Measurements from ENCODE around the gene C14orf180. TPM values are rescaled to one million over a fixed set of nuclear protein-coding genes. Genes with fewer than 3 reads are reported as not detected.

The C14orf180 gene
- total and polyA plus RNA-seq, 9 donors = 0.12 to 0.40 (median 0.13) TPM; not detected in 2

- TF ChIP-seq EP300 (IDR thresholded peaks at IDR 0.05) (no peak), POLR2A (IDR thresholded peaks at IDR 0.05) (no peak), CTCF (IDR thresholded peaks at IDR 0.05) (no peak)
- H3K4me3 ChIP-seq = no peak overlapping the region
- no peak for DNase-seq
- H3K27me3 ChIP-seq = no peaks in the 10 kb centered on the region
- H3K27ac ChIP-seq = no peak overlapping the region
- H3K36me3 ChIP-seq = no peaks in the 10 kb centered on the region
- H3K4me1 ChIP-seq (ENCODE audit: insufficient read depth) = no peaks in the 10 kb centered on the region
- 76 to 83% (median 81%) methylated on average over 7 of the region's 7 CpGs for WGBS, 3 donors
- intact Hi-C loops (cut with DNase I) = no loop called here
- H3K9me3 ChIP-seq = no peaks in the 10 kb centered on the region
Measured at GRCh38 chr14:104609666-104610065, 30.1 kb downstream of the C14orf180 start.

- WGBS, 3 donors = 55 to 70% (median 56%) methylated on average over 4 of the region's 4 CpGs
Measured at GRCh38 chr14:104610749-104611310, 31.3 kb downstream of the C14orf180 start.

GRCh38 chr14:104611881-104612280 lies 32.3 kb downstream of the C14orf180 start:
- no peak for DNase-seq
- Histone ChIP-seq H3K9me3 (no peaks in the 10 kb centered on the region), H3K36me3 (no peaks in the 10 kb centered on the region), H3K27me3 (no peaks in the 10 kb centered on the region), H3K4me1 (ENCODE audit: insufficient read depth) (no peaks in the 10 kb centered on the region), H3K27ac (no peak overlapping the region), H3K4me3 (no peak overlapping the region)
- WGBS, 3 donors = 42 to 54% (median 52%) methylated on average over 8 of the region's 8 CpGs
- intact Hi-C loops (cut with DNase I) = no loop called here
- no peak for TF ChIP-seq POLR2A (IDR thresholded peaks at IDR 0.05)
- TF ChIP-seq CTCF (IDR thresholded peaks at IDR 0.05) = no peak

More at GRCh38 chr14:104610749-104611310, 31.3 kb downstream of the C14orf180 start:
- Histone ChIP-seq H3K36me3 (no peaks in the 10 kb centered on the region), H3K4me1 (ENCODE audit: insufficient read depth) (no peaks in the 10 kb centered on the region), H3K27me3 (no peaks in the 10 kb centered on the region), H3K9me3 (no peaks in the 10 kb centered on the region), H3K4me3 (no peak overlapping the region), H3K27ac (no peak overlapping the region)
- no peak for DNase-seq
- intact Hi-C loops (cut with DNase I) = no loop called here
- no peak for TF ChIP-seq POLR2A (IDR thresholded peaks at IDR 0.05)
- no peak for TF ChIP-seq CTCF (IDR thresholded peaks at IDR 0.05)
- TF ChIP-seq EP300 (IDR thresholded peaks at IDR 0.05) = no peak

- WGBS, 3 donors = 51 to 60% (median 59%) methylated on average over 4 of the region's 4 CpGs
- no peaks in the 10 kb centered on the region for H3K27me3 ChIP-seq
- intact Hi-C loops (cut with DNase I) = no loop called here
Measured at GRCh38 chr14:104614126-104614812, 34.7 kb downstream of the C14orf180 start.

More at GRCh38 chr14:104614126-104614812, 34.7 kb downstream of the C14orf180 start:
- Histone ChIP-seq H3K27ac (no peak overlapping the region), H3K9me3 (no peaks in the 10 kb centered on the region), H3K4me1 (ENCODE audit: insufficient read depth) (no peaks in the 10 kb centered on the region), H3K36me3 (no peaks in the 10 kb centered on the region), H3K4me3 (no peak overlapping the region)
- DNase-seq = no peak
- TF ChIP-seq POLR2A (IDR thresholded peaks at IDR 0.05) (no peak), CTCF (IDR thresholded peaks at IDR 0.05) (no peak), EP300 (IDR thresholded peaks at IDR 0.05) (no peak)

Measured in ovary (tissue), 9 donors.